ENCODE results near the gene TBC1D9. TPM values are rescaled to one million over a fixed set of nuclear protein-coding genes. Genes with fewer than 3 reads are reported as not detected.

TBC1D9 gene
- total RNA-seq, 3 donors from 2014 or later, result 28.3 to 195 (median 152) TPM

- intact Hi-C loops (cut with DNase I; ENCODE audit: low total_unique reads), result no loop called here
- Histone ChIP-seq H3K4me3 (no peak overlapping the region), H3K36me3 (no peaks in the 10 kb centered on the region), H3K4me1 (no peaks in the 10 kb centered on the region), H3K27me3 (no peaks in the 10 kb centered on the region), H3K27ac (no peak overlapping the region), H3K9me3 (no peaks in the 10 kb centered on the region)
- TF ChIP-seq POLR2A (IDR thresholded peaks at IDR 0.05), result no peak
- TF ChIP-seq POLR2AphosphoS5 (IDR thresholded peaks at IDR 0.05), result no peak
- TF ChIP-seq CTCF (IDR thresholded peaks at IDR 0.05), result no peak
- DNase-seq (ENCODE audit: low spot score in 2 of 2), result no peak
Measured at GRCh38 chr4:140777894-140778293, 21.7 kb upstream of the TBC1D9 start.

- Histone ChIP-seq H3K9me3 (no peaks in the 10 kb centered on the region), H3K36me3 (no peaks in the 10 kb centered on the region)
- no peak for TF ChIP-seq CTCF (IDR thresholded peaks at IDR 0.05)
- no peak for TF ChIP-seq POLR2AphosphoS5 (IDR thresholded peaks at IDR 0.05)
- no peak for TF ChIP-seq POLR2A (IDR thresholded peaks at IDR 0.05)
Measured at GRCh38 chr4:140777386-140777785, 21.2 kb upstream of the TBC1D9 start.

GRCh38 chr4:140776556-140776955, 20.4 kb upstream of the TBC1D9 start:
- Histone ChIP-seq H3K27ac (no peak overlapping the region), H3K9me3 (no peaks in the 10 kb centered on the region), H3K36me3 (no peaks in the 10 kb centered on the region), H3K4me1 (no peaks in the 10 kb centered on the region), H3K4me3 (no peak overlapping the region), H3K27me3 (no peaks in the 10 kb centered on the region)
- DNase-seq (ENCODE audit: low spot score in 2 of 2), result no peak
- no peak for TF ChIP-seq POLR2AphosphoS5 (IDR thresholded peaks at IDR 0.05)
- no peak for TF ChIP-seq POLR2A (IDR thresholded peaks at IDR 0.05)
- no peak for TF ChIP-seq CTCF (IDR thresholded peaks at IDR 0.05)
- intact Hi-C loops (cut with DNase I; ENCODE audit: low total_unique reads), result no loop called here

More at GRCh38 chr4:140777386-140777785, 21.2 kb upstream of the TBC1D9 start:
- Histone ChIP-seq H3K4me3 (no peak overlapping the region), H3K27me3 (no peaks in the 10 kb centered on the region), H3K27ac (no peak overlapping the region), H3K4me1 (no peaks in the 10 kb centered on the region)
- no peak for DNase-seq (ENCODE audit: low spot score in 2 of 2)
- intact Hi-C loops (cut with DNase I; ENCODE audit: low total_unique reads), result no loop called here

GRCh38 chr4:140774956-140775355, 18.8 kb upstream of the TBC1D9 start:
- Histone ChIP-seq H3K9me3 (no peaks in the 10 kb centered on the region), H3K27me3 (no peaks in the 10 kb centered on the region), H3K4me1 (no peaks in the 10 kb centered on the region), H3K4me3 (no peak overlapping the region), H3K27ac (no peak overlapping the region), H3K36me3 (no peaks in the 10 kb centered on the region)
- TF ChIP-seq POLR2A (IDR thresholded peaks at IDR 0.05), result no peak
- no peak for TF ChIP-seq POLR2AphosphoS5 (IDR thresholded peaks at IDR 0.05)
- no peak for TF ChIP-seq CTCF (IDR thresholded peaks at IDR 0.05)
- DNase-seq (ENCODE audit: low spot score in 2 of 2), result no peak
- intact Hi-C loops (cut with DNase I; ENCODE audit: low total_unique reads), result no loop called here

- no peaks in the 10 kb centered on the region for H3K9me3 ChIP-seq
- no peak overlapping the region for H3K27ac ChIP-seq
- no peak for DNase-seq (ENCODE audit: low spot score in 2 of 2)
- no peaks in the 10 kb centered on the region for H3K36me3 ChIP-seq
- no peak for TF ChIP-seq POLR2AphosphoS5 (IDR thresholded peaks at IDR 0.05)
- TF ChIP-seq CTCF (IDR thresholded peaks at IDR 0.05), result no peak
- TF ChIP-seq POLR2A (IDR thresholded peaks at IDR 0.05), result no peak
- no peaks in the 10 kb centered on the region for H3K4me1 ChIP-seq
- intact Hi-C loops (cut with DNase I; ENCODE audit: low total_unique reads), result no loop called here
- no peaks in the 10 kb centered on the region for H3K27me3 ChIP-seq
- no peak overlapping the region for H3K4me3 ChIP-seq
Measured at GRCh38 chr4:140774510-140774909, 18.3 kb upstream of the TBC1D9 start.
